SK-N-SH (cell line): ENCODE results near the gene CYP2W1. TPM values are rescaled to one million over a fixed set of nuclear protein-coding genes. Genes with fewer than 3 reads are reported as not detected.

Experiments used
- CTCF ChIA-PET: fragments of 300-600, 350-600 bp; formaldehyde crosslinking; extraction: SDS; loops from one replicate; lab custom pipeline; 2021; lab: Yijun Ruan, JAX
- POLR2A ChIA-PET: fragments of 350-600 bp; sonication (Branson Sonifier 250); formaldehyde crosslinking; extraction: SDS; loops from one replicate; lab custom pipeline; 2020; ENCODE audit warnings: antibody characterized with exemption, inconsistent platforms; lab: Yijun Ruan, JAX
- DNase-seq: peaks from one replicate; pipeline ENCODE4 v3.0.0; 2012
- H2AFZ ChIP-seq: fragments of 200-600 bp; sonication (generic); 2 replicates; pipeline ENCODE4 v1.8.1; 2016; ENCODE audit warnings: antibody characterized with exemption, mild to moderate bottlenecking, low read depth
- H3F3A ChIP-seq: fragments of 200-600 bp; sonication (generic); replicated peaks from 2 replicates; pipeline ENCODE3; 2016; ENCODE audit warnings: antibody characterized with exemption, mild to moderate bottlenecking; ENCODE audit not compliant: insufficient read depth
- H3K27ac ChIP-seq, 2 experiments: fragments of 200-500 bp in 1 of 2; fragments of 200-600 bp in 1 of 2; sonication (Bioruptor generic) in 1 of 2; sonication (generic), shearing (Covaris generic) in 1 of 2; 2 replicates each; pipeline versions ENCODE4 v1.5.1 to v1.6.1; 2014 to 2016; ENCODE audit warnings: low read depth in 2 of 2, inconsistent platforms in 1 of 2, low read length in 1 of 2, mild to moderate bottlenecking in 1 of 2, mixed read lengths in 1 of 2
- H3K27me3 ChIP-seq: fragments of 200-600 bp; sonication (generic), shearing (Covaris generic); 2 replicates; pipeline ENCODE4 v1.6.1; 2016; ENCODE audit warnings: mixed run types; ENCODE audit not compliant: insufficient read depth
- H3K36me3 ChIP-seq, 2 experiments: fragments of 200-500 bp in 1 of 2; fragments of 200-600 bp in 1 of 2; sonication (Bioruptor generic) in 1 of 2; sonication (generic) in 1 of 2; replicated peaks in 1 of 2; 2 replicates each; pipeline versions ENCODE3 to v1.5.1; 2014 to 2016; ENCODE audit warnings: low read length in 1 of 2, mild to moderate bottlenecking in 1 of 2; ENCODE audit not compliant: insufficient read depth in 2 of 2, control insufficient read depth in 1 of 2
- H3K4me1 ChIP-seq, 2 experiments: fragments of 200-500 bp in 1 of 2; fragments of 200-600 bp in 1 of 2; sonication (Bioruptor generic) in 1 of 2; sonication (generic), shearing (Covaris generic) in 1 of 2; 2 replicates each; pipeline versions ENCODE4 v1.5.1 to v1.6.1; 2014 to 2016; ENCODE audit warnings: low read depth in 1 of 2, low read length in 1 of 2, mixed run types in 1 of 2; ENCODE audit not compliant: insufficient read depth in 2 of 2, control insufficient read depth in 1 of 2
- H3K4me2 ChIP-seq: fragments of 200-600 bp; sonication (generic), shearing (Covaris generic); 2 replicates; pipeline ENCODE4 v1.6.1; 2017; ENCODE audit warnings: mixed run types
- H3K4me3 ChIP-seq, 2 experiments: fragments of 200-500 bp in 1 of 2; fragments of 200-600 bp in 1 of 2; sonication (Bioruptor generic) in 1 of 2; sonication (generic), shearing (Covaris generic) in 1 of 2; 2 replicates each; pipeline versions ENCODE4 v1.5.1 to v1.8.1; 2014 to 2016; ENCODE audit warnings: low read depth in 2 of 2, inconsistent platforms in 1 of 2, low read length in 1 of 2, mild to moderate bottlenecking in 1 of 2, mixed read lengths in 1 of 2, moderate library complexity in 1 of 2
- H3K79me2 ChIP-seq: fragments of 200-600 bp; sonication (generic); 2 replicates; pipeline ENCODE4 v1.8.1; 2017; ENCODE audit warnings: mild to moderate bottlenecking; ENCODE audit not compliant: insufficient read depth
- H3K9ac ChIP-seq: fragments of 200-600 bp; sonication (generic); 2 replicates; pipeline ENCODE4 v1.6.1; 2017; ENCODE audit warnings: mixed run types
- H3K9me2 ChIP-seq: fragments of 200-600 bp; sonication (generic); 2 replicates; pipeline ENCODE4 v1.6.1; 2017; ENCODE audit warnings: mixed run types
- H3K9me3 ChIP-seq: fragments of 200-600 bp; sonication (generic); 2 replicates; pipeline ENCODE4 v1.6.1; 2017; ENCODE audit warnings: mixed run types, mild to moderate bottlenecking, moderate library complexity
- H4K20me1 ChIP-seq: fragments of 200-600 bp; sonication (generic); 2 replicates; pipeline ENCODE4 v1.6.1; 2017; ENCODE audit warnings: mild to moderate bottlenecking, mixed run types; ENCODE audit not compliant: insufficient read depth
- CHD2 ChIP-seq: fragments of 150-350 bp; IDR thresholded peaks from 2 replicates; pipeline ENCODE4 v1.6.1; 2018; ENCODE audit warnings: low read length; ENCODE audit not compliant: partially characterized antibody
- FOXJ3 ChIP-seq: sonication (generic); formaldehyde crosslinking; IDR thresholded peaks from 2 replicates; pipeline ENCODE4 v1.5.1; 2020; ENCODE audit warnings: mild to moderate bottlenecking, missing genetic modification reagents
- FOXM1 ChIP-seq: IDR thresholded peaks from 2 replicates; pipeline ENCODE4 v1.4.0; 2012; ENCODE audit warnings: low read depth, mild to moderate bottlenecking
- NRF1 ChIP-seq: IDR thresholded peaks from 2 replicates; pipeline ENCODE4 v1.6.1; 2012; ENCODE audit warnings: low read depth, mild to moderate bottlenecking, low read length
- RXRA ChIP-seq: IDR thresholded peaks from 2 replicates; pipeline ENCODE4 v1.4.0; 2012; ENCODE audit warnings: low read depth, mild to moderate bottlenecking, borderline replicate concordance
- TAF1 ChIP-seq: IDR thresholded peaks from 2 replicates; pipeline ENCODE4 v1.6.1; 2012; ENCODE audit warnings: low read depth, mild to moderate bottlenecking, low read length, moderate library complexity, borderline replicate concordance
- TCF12 ChIP-seq: IDR thresholded peaks from 2 replicates; pipeline ENCODE4 v1.4.0; 2012
- WGBS: methylation state at CpG from one replicate; pipeline ENCODE4 v1.1.6; 2017; ENCODE audit warnings: low lambda C conversion rate; 5-methylcytosine and 5-hydroxymethylcytosine counted together
- polyA plus RNA-seq, 3 experiments: library from polyadenylated mRNA; depleted of rRNA; stranded (reverse); fragments of >200 nt; gene quantifications; 2 replicates each; pipeline ENCODE4 v1.2.3, GENCODE V29; 2012
- TF ChIP-seq, protein P1 (sequence below): IDR thresholded peaks from 2 replicates; pipeline ENCODE4 v1.4.0; 2012; ENCODE audit warnings: low read depth
- TF ChIP-seq, protein P2 (sequence below): IDR thresholded peaks from 2 replicates; pipeline ENCODE4 v1.6.1; 2012; ENCODE audit warnings: mild to moderate bottlenecking, low read depth, low read length, moderate library complexity

The CYP2W1 gene
- polyA plus RNA-seq, 1 of the 3 experiments (the other 2 are of a cell fraction), result 0.10 TPM

DNA sequence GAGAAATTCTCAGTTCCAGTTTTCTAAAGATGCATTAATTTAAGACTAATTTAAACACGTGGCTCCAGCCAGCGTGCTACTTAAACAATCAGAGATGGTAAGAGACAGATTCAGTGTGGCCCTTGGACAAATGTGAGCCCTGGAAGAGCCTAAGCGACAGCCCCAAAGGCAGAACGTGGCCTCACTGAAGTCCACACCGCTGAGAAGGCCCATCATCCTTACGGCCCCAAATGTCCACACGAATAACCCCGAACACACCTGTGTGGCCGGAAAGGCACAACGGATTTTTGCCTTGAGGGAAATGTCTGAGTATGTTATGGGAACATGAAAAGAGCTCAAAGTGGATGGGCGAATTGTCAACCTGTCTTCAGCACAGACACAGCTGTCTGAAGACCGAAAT is 10.9 kb upstream of the CYP2W1 start:
- no peak overlapping the region for H3K4me3 ChIP-seq
- H3K4me2 ChIP-seq, result no peak overlapping the region
- DNase-seq, result no peak
- 94% methylated on average over 12 of the region's 12 CpGs for WGBS
- POLR2A ChIA-PET, result interaction anchor here (1.3 to 1.4 kb wide), 2 partner anchors 8 to 204 kb away, joined by 4 to 5 read pairs; no protein-coding TSS in a partner anchor
- CTCF ChIA-PET, result interaction anchor here (0.9 to 8.4 kb wide), 9 partner anchors 8 to 214 kb away, joined by 3 to 134 read pairs (median 7); partner anchors contain the start of gene GPR146
- peaks cover 53% of the 10 kb centered on the region for H4K20me1 ChIP-seq
- H3K9me3 ChIP-seq, result no peaks in the 10 kb centered on the region
- no peak overlapping the region for H3K27ac ChIP-seq
- H3K9ac ChIP-seq, result no peak overlapping the region
- H3K9me2 ChIP-seq, result no peaks in the 10 kb centered on the region
- no peaks in the 10 kb centered on the region for H3K27me3 ChIP-seq
- peaks cover 68% of the 10 kb centered on the region for H3K79me2 ChIP-seq
- peaks cover 7% of the 10 kb centered on the region for H3F3A ChIP-seq
- TF ChIP-seq RXRA (no peak), FOXJ3 (CRISPR knock-in tag) (no peak), TAF1 (no peak), FOXM1 (no peak), CHD2 (no peak)
- TF ChIP-seq, protein P1, sequence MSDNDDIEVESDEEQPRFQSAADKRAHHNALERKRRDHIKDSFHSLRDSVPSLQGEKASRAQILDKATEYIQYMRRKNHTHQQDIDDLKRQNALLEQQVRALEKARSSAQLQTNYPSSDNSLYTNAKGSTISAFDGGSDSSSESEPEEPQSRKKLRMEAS, result no peak
- TF ChIP-seq, protein P2, sequence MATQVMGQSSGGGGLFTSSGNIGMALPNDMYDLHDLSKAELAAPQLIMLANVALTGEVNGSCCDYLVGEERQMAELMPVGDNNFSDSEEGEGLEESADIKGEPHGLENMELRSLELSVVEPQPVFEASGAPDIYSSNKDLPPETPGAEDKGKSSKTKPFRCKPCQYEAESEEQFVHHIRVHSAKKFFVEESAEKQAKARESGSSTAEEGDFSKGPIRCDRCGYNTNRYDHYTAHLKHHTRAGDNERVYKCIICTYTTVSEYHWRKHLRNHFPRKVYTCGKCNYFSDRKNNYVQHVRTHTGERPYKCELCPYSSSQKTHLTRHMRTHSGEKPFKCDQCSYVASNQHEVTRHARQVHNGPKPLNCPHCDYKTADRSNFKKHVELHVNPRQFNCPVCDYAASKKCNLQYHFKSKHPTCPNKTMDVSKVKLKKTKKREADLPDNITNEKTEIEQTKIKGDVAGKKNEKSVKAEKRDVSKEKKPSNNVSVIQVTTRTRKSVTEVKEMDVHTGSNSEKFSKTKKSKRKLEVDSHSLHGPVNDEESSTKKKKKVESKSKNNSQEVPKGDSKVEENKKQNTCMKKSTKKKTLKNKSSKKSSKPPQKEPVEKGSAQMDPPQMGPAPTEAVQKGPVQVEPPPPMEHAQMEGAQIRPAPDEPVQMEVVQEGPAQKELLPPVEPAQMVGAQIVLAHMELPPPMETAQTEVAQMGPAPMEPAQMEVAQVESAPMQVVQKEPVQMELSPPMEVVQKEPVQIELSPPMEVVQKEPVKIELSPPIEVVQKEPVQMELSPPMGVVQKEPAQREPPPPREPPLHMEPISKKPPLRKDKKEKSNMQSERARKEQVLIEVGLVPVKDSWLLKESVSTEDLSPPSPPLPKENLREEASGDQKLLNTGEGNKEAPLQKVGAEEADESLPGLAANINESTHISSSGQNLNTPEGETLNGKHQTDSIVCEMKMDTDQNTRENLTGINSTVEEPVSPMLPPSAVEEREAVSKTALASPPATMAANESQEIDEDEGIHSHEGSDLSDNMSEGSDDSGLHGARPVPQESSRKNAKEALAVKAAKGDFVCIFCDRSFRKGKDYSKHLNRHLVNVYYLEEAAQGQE, result no peak
- no peak overlapping the region for H2AFZ ChIP-seq
- peaks cover 6 to 12% of the 10 kb centered on the region in 2 experiments; a peak in 2 of 4 replicates for H3K4me1 ChIP-seq
- H3K36me3 ChIP-seq, result peaks cover 34 to 49% of the 10 kb centered on the region in 2 experiments

DNA sequence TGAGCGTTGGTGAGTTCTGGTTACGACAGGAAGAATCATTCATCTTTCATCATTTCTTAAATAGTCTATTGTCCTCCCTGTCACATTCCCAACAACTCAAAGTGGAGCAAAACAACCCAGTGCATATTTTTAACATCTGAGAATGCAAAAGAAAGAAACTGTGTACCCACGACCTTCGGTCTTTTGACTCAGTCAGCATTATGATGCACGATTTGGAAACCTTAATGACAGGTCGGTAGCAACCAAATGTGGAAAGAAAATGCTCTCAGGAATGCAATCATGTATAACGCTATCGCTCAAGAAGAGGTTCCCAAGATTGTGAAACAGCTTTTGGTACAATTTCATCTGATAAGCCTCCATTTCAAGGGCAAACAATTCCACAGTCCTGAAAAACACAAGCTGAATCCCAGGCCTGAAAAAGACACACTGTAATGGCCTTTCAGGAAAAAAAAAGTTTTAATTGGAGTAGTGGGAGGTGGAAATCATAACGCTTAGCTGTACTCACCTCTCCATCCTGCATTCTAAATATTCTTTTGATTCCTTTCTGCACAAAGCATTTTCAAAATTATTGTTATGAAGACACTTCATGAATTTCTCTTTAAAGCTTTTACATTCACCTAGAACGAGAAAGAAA is 10.2 kb upstream of the CYP2W1 start:
- DNase-seq, result no peak
- TF ChIP-seq TCF12 (no peak), RXRA (no peak), NRF1 (no peak)
- no peak overlapping the region for H2AFZ ChIP-seq
- H3K4me2 ChIP-seq, result peak overlapping the region; percentile 88; the same call in 1 of the 2 replicates
- H3K9me3 ChIP-seq, result no peaks in the 10 kb centered on the region
- peaks cover 34 to 42% of the 10 kb centered on the region in 2 experiments for H3K36me3 ChIP-seq
- WGBS, result 91% methylated on average over 10 of the region's 10 CpGs
- peaks cover 7% of the 10 kb centered on the region for H3F3A ChIP-seq
- H3K27me3 ChIP-seq, result no peaks in the 10 kb centered on the region
- ChIA-PET CTCF (interaction anchor here (0.8 to 8.4 kb wide), 13 partner anchors 8 to 460 kb away, joined by 3 to 134 read pairs (median 4); partner anchors contain the start of gene GPR146), POLR2A (interaction anchor here (1.3 to 1.4 kb wide), 2 partner anchors 8 to 205 kb away, joined by 4 to 5 read pairs; no protein-coding TSS in a partner anchor)
- peaks cover 6 to 12% of the 10 kb centered on the region in 2 experiments; a peak in 2 of 4 replicates for H3K4me1 ChIP-seq
- H3K9ac ChIP-seq, result no peak overlapping the region
- H3K9me2 ChIP-seq, result no peaks in the 10 kb centered on the region
- H3K79me2 ChIP-seq, result peaks cover 68% of the 10 kb centered on the region
- no peak overlapping the region for H3K27ac ChIP-seq
- H3K4me3 ChIP-seq, result no peak overlapping the region; a peak in 1 of 4 replicates
- H4K20me1 ChIP-seq, result peaks cover 52% of the 10 kb centered on the region
